ENCODE data around the gene HOXB9. TPM values are rescaled to one million over a fixed set of nuclear protein-coding genes. Genes with fewer than 3 reads are reported as not detected.

The HOXB9 gene
- total RNA-seq, 1 experiment from 2014 or later = not detected

DNA sequence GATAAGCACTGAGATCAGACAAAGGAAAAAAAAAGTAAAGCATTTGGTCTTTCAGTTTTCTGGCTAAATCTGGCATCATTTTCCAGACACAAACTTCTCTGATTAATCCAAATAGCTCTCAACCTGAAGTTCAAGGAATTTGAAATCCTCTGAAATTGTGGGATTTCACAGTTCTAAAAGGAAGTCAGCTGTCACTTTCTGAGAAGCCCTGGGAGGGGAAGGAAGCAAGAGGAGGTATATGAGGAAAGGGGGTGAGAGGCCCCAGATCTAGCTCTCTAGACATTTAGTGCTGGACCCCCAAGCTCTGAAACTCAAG lies 17.5 kb upstream of the HOXB9 start:
- Histone ChIP-seq H3K4me2 (ENCODE audit: insufficient read depth, insufficient read length, low read length) (no peak overlapping the region), H4K91ac (ENCODE audit: insufficient read length, low read depth, low read length) (no peak overlapping the region), H3K23me2 (ENCODE audit: insufficient read length, low read depth, low read length, poor library complexity, severe bottlenecking) (peaks cover 8% of the 10 kb centered on the region), H3K9me3 (ENCODE audit: control insufficient read depth, low read depth, low read length) (no peaks in the 10 kb centered on the region), H2BK20ac (ENCODE audit: low read depth, low read length, poor library complexity, severe bottlenecking) (no peak overlapping the region), H3K18ac (ENCODE audit: insufficient read length, low read depth, low read length) (no peak overlapping the region), H2BK5ac (ENCODE audit: insufficient read length, low read length) (no peak overlapping the region), H2AK5ac (ENCODE audit: insufficient read length, low read length) (no peak overlapping the region), H2BK15ac (ENCODE audit: low read depth, low read length) (no peak overlapping the region), H4K8ac (replicated peaks; ENCODE audit: insufficient read length, low read depth, low read length) (no peak overlapping the region), H3T11ph (ENCODE audit: low read length) (no peak overlapping the region), H3K27me3 (ENCODE audit: insufficient read depth, low read length) (peaks cover 98% of the 10 kb centered on the region), H3K4me1 (ENCODE audit: insufficient read depth, low read length) (no peaks in the 10 kb centered on the region), H3K14ac (ENCODE audit: insufficient read depth, low read length) (no peak overlapping the region), H4K20me1 (ENCODE audit: control insufficient read depth, insufficient read depth, insufficient read length) (no peaks in the 10 kb centered on the region), H3K79me2 (ENCODE audit: insufficient read depth, low read length) (no peaks in the 10 kb centered on the region), H3K56ac (ENCODE audit: insufficient read length, low read depth, low read length) (no peak overlapping the region), H2BK120ac (ENCODE audit: low read depth, low read length, poor library complexity, severe bottlenecking) (no peak overlapping the region), H2BK12ac (ENCODE audit: insufficient read length, low read depth, low read length) (no peak overlapping the region), H3K4ac (ENCODE audit: low read depth, low read length) (no peak overlapping the region), H4K5ac (ENCODE audit: insufficient read length, low read depth, low read length) (no peak overlapping the region), H3K9ac (ENCODE audit: extremely low read depth, insufficient read length, low read length) (no peak overlapping the region), H3K79me1 (ENCODE audit: insufficient read depth, low read depth, low read length, poor library complexity, severe bottlenecking) (no peaks in the 10 kb centered on the region), H3K23ac (ENCODE audit: insufficient read length, low read depth, low read length) (no peak overlapping the region), H3K27ac (ENCODE audit: insufficient read length, low read depth, low read length) (no peak overlapping the region), H2AFZ (ENCODE audit: low read length) (no peak overlapping the region)
- no peak overlapping the region for H3K4me3 Mint-ChIP-seq
- no peak for DNase-seq
- TF ChIP-seq, protein P1, sequence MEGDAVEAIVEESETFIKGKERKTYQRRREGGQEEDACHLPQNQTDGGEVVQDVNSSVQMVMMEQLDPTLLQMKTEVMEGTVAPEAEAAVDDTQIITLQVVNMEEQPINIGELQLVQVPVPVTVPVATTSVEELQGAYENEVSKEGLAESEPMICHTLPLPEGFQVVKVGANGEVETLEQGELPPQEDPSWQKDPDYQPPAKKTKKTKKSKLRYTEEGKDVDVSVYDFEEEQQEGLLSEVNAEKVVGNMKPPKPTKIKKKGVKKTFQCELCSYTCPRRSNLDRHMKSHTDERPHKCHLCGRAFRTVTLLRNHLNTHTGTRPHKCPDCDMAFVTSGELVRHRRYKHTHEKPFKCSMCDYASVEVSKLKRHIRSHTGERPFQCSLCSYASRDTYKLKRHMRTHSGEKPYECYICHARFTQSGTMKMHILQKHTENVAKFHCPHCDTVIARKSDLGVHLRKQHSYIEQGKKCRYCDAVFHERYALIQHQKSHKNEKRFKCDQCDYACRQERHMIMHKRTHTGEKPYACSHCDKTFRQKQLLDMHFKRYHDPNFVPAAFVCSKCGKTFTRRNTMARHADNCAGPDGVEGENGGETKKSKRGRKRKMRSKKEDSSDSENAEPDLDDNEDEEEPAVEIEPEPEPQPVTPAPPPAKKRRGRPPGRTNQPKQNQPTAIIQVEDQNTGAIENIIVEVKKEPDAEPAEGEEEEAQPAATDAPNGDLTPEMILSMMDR (conservative IDR thresholded peaks at IDR 0.05) = no peak
- no peak overlapping the region for H3K27ac Mint-ChIP-seq
- H3K27me3 Mint-ChIP-seq (ENCODE audit: low read depth) = peaks cover 100% of the 10 kb centered on the region
- peaks cover 3 to 15% of the 10 kb centered on the region in 2 experiments; a peak in 3 of 5 replicates for H3K9me3 Mint-ChIP-seq
- no peaks in the 10 kb centered on the region; a peak in 1 of 7 replicates for H3K36me3 Mint-ChIP-seq (ENCODE audit: insufficient read depth in 1 of 3, low read depth in 3 of 3)
- peaks cover 14 to 21% of the 10 kb centered on the region in 2 experiments for H3K4me1 Mint-ChIP-seq

Measured in H9 (cell line).